Measurements from ENCODE around the gene SLC26A11. TPM values are rescaled to one million over a fixed set of nuclear protein-coding genes. Genes with fewer than 3 reads are reported as not detected.

Gene SLC26A11
- total and polyA plus RNA-seq, 7 donors, result 2.3 to 14.5 (median 9.3) TPM

GRCh38 chr17:80182845-80183223, 37.4 kb upstream of the SLC26A11 start:
- H3K27me3 ChIP-seq, result no peaks in the 10 kb centered on the region
- intact Hi-C loops (cut with DNase I), result no loop called here
- no peak for DNase-seq
- no peaks in the 10 kb centered on the region for H3K9me3 ChIP-seq
- no peaks in the 10 kb centered on the region for H3K36me3 ChIP-seq
- H3K4me3 ChIP-seq, result no peak overlapping the region
- no peak overlapping the region for H3K27ac ChIP-seq
- no peaks in the 10 kb centered on the region for H3K4me1 ChIP-seq
- TF ChIP-seq POLR2AphosphoS5 (IDR thresholded peaks at IDR 0.05) (no peak), POLR2A (IDR thresholded peaks at IDR 0.05) (no peak), EP300 (IDR thresholded peaks at IDR 0.05) (no peak), CTCF (IDR thresholded peaks at IDR 0.05) (no peak)
- WGBS, 2 donors, result 94 to 95% methylated on average over 12 of the region's 12 CpGs

GRCh38 chr17:80183581-80184422, 36.4 kb upstream of the SLC26A11 start:
- Histone ChIP-seq H3K4me3 (no peak overlapping the region), H3K27me3 (no peaks in the 10 kb centered on the region), H3K27ac (no peak overlapping the region), H3K9me3 (no peaks in the 10 kb centered on the region), H3K36me3 (no peaks in the 10 kb centered on the region), H3K4me1 (no peaks in the 10 kb centered on the region)
- intact Hi-C loops (cut with DNase I), result no loop called here
- DNase-seq, result no peak
- no peak for TF ChIP-seq EP300 (IDR thresholded peaks at IDR 0.05)
- TF ChIP-seq POLR2AphosphoS5 (IDR thresholded peaks at IDR 0.05), result no peak
- no peak for TF ChIP-seq CTCF (IDR thresholded peaks at IDR 0.05)
- no peak for TF ChIP-seq POLR2A (IDR thresholded peaks at IDR 0.05)
- WGBS, 2 donors, result 79 to 84% methylated on average over 26 of the region's 26 CpGs

GRCh38 chr17:80184423-80184714, 35.9 kb upstream of the SLC26A11 start:
- intact Hi-C loops (cut with DNase I), result no loop called here
- H3K36me3 ChIP-seq, result no peaks in the 10 kb centered on the region
- H3K4me1 ChIP-seq, result no peaks in the 10 kb centered on the region
- no peak overlapping the region for H3K4me3 ChIP-seq
- no peak for DNase-seq
- WGBS, 2 donors, result 87 to 89% methylated on average over 10 of the region's 10 CpGs
- H3K27ac ChIP-seq, result no peak overlapping the region
- no peaks in the 10 kb centered on the region for H3K27me3 ChIP-seq
- H3K9me3 ChIP-seq, result no peaks in the 10 kb centered on the region
- TF ChIP-seq CTCF (IDR thresholded peaks at IDR 0.05), result no peak
- TF ChIP-seq POLR2A (IDR thresholded peaks at IDR 0.05), result no peak
- no peak for TF ChIP-seq POLR2AphosphoS5 (IDR thresholded peaks at IDR 0.05)
- TF ChIP-seq EP300 (IDR thresholded peaks at IDR 0.05), result no peak

- H3K36me3 ChIP-seq, result no peaks in the 10 kb centered on the region
- intact Hi-C loops (cut with DNase I), result no loop called here
- no peak overlapping the region for H3K4me3 ChIP-seq
- WGBS, 2 donors, result 90 to 91% methylated on average over 9 of the region's 9 CpGs
- no peak overlapping the region for H3K27ac ChIP-seq
- H3K9me3 ChIP-seq, result no peaks in the 10 kb centered on the region
- no peaks in the 10 kb centered on the region for H3K4me1 ChIP-seq
- H3K27me3 ChIP-seq, result no peaks in the 10 kb centered on the region
- TF ChIP-seq EP300 (IDR thresholded peaks at IDR 0.05), result no peak
- TF ChIP-seq CTCF (IDR thresholded peaks at IDR 0.05), result no peak
- TF ChIP-seq POLR2AphosphoS5 (IDR thresholded peaks at IDR 0.05), result no peak
- TF ChIP-seq POLR2A (IDR thresholded peaks at IDR 0.05), result no peak
- DNase-seq, result no peak
These were observed 34.3 kb upstream of the SLC26A11 start for GRCh38 chr17:80185968-80186367.

- no peak for DNase-seq
- Histone ChIP-seq H3K9me3 (no peaks in the 10 kb centered on the region), H3K27ac (no peak overlapping the region), H3K36me3 (no peaks in the 10 kb centered on the region), H3K4me3 (no peak overlapping the region), H3K27me3 (peaks cover 0 to under 1% (median 0%) of the 10 kb centered on the region in 3 donors), H3K4me1 (no peaks in the 10 kb centered on the region)
- intact Hi-C loops (cut with DNase I), result no loop called here
- TF ChIP-seq CTCF (IDR thresholded peaks at IDR 0.05) (no peak), POLR2AphosphoS5 (IDR thresholded peaks at IDR 0.05) (no peak), EP300 (IDR thresholded peaks at IDR 0.05) (no peak), POLR2A (IDR thresholded peaks at IDR 0.05) (no peak)
- 44 to 75% methylated on average over 16 of the region's 16 CpGs for WGBS, 2 donors
These were observed 33.1 kb upstream of the SLC26A11 start for GRCh38 chr17:80187090-80187489.
